GM18505 (cell line): ENCODE data around the gene IKBIP.
"Not testable (repeated sequence)": the region's sequence is repeated elsewhere in the genome, so short reads cannot be mapped to it uniquely, and the experiment has no call there.

ENCODE experiments used
- ATAC-seq: cut with Tn5 transposase; IDR thresholded peaks from one replicate; pipeline ENCODE4 v1.9.1; 2021; ENCODE audit not compliant: unreplicated experiment
- POLR2A ChIP-seq: IDR thresholded peaks from 4 replicates; pipeline ENCODE4 v1.6.1; 2011; ENCODE audit warnings: borderline replicate concordance; ENCODE audit not compliant: insufficient read depth, insufficient read length; ENCODE audit errors: extremely low read depth

Gene IKBIP

DNA sequence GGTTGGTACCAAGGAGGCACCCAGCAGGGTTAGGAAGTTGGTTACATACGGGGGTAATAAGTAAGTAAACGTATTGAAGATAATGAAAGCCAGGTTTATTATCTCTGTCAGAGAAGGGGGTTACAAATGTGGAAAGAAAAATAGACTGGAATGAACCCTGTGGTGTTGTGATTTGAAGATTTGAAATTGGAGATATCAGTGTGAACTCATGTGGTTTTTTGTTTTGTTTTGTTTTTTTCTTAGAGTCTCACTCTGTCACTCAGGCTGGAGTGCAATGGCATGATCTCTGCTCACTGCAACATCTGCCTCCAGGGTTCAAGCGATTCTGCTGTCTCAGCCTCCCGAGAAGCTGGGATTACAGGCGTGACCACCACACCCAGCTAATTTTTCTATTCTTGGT lies 65.2 kb downstream of the IKBIP start:
- no peak for TF ChIP-seq POLR2A
- ATAC-seq: no peak

DNA sequence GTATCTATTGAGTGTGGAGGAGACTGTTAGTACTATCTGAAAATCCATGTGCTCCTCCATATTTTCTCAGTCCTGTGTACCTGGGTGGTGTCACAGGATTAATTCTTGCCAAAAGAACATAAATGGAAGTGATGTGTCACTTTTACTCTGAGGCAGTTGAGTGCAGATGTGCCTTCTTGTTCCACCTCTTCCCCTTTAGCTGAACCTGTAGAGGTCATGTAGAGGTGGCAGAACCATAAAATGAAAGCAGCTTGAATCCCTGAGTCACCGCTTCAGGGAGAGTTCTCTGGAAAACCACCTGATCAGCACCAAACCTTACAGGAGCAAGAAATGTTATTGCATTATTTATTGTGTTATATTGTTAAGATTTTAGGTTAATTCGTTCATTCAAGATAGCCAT lies 65.8 kb downstream of the IKBIP start:
- ATAC-seq: no peak
- no peak for TF ChIP-seq POLR2A

GRCh38 chr12:98578392-98578791 lies 66.2 kb downstream of the IKBIP start:
- no peak for ATAC-seq
- TF ChIP-seq POLR2A: no peak

DNA sequence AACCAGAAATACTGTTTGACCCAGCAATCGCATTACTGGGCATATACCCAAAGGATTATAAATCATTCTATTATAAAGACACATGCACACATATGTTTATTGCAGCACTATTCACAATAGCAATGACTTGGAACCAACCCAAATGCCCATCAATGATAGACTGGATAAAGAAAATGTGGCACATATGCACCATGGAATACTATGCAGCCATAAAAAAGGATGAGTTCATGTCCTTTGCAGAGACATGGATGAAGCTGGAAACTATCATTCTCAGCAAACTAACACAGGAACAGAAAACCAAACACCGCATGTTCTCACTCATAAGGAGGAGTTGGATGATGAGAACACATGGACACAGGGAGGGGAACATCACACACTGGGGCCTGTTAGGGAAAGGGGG lies 67.8 kb downstream of the IKBIP start:
- ATAC-seq: not testable (repeated sequence)

- no peak for TF ChIP-seq POLR2A
- ATAC-seq: no peak
Measured at GRCh38 chr12:98575013-98575412, 69.6 kb downstream of the IKBIP start.
